ENCODE measurements around the gene MPLKIP. TPM values are rescaled to one million over a fixed set of nuclear protein-coding genes. Genes with fewer than 3 reads are reported as not detected.

Gene MPLKIP
- polyA plus RNA-seq, 1 of the 3 experiments (the other 2 are of a cell fraction), result 48.4 TPM

- TF ChIP-seq NRF1 (IDR thresholded peaks at IDR 0.05; ENCODE audit: low read depth, low read length), result 0 out of 2 replicates have a peak, but pooled peaks have one; percentile 33
- TF ChIP-seq USF1 (IDR thresholded peaks at IDR 0.05; ENCODE audit: borderline replicate concordance, low read depth), result peak; percentile 45
- peak; percentile 55; the same call in 1 of the 2 replicates for TF ChIP-seq YY1 (IDR thresholded peaks at IDR 0.05; ENCODE audit: low read depth)
- no peak; the same call in 1 of the 2 replicates for TF ChIP-seq MEF2A (IDR thresholded peaks at IDR 0.05; ENCODE audit: borderline replicate concordance, low read depth)
- TF ChIP-seq TAF1 (IDR thresholded peaks at IDR 0.05; ENCODE audit: borderline replicate concordance, low read depth, low read length), result peak; percentile 99
- TF ChIP-seq ZBTB33 (IDR thresholded peaks at IDR 0.05; ENCODE audit: borderline replicate concordance, low read depth), result 0 out of 2 replicates have a peak, but pooled peaks have one; percentile 12
- TF ChIP-seq FOSL2 (IDR thresholded peaks at IDR 0.05; ENCODE audit: borderline replicate concordance, low read depth), result no peak
- TF ChIP-seq JUND (IDR thresholded peaks at IDR 0.05), result 0 out of 2 replicates have a peak, but pooled peaks have one; percentile 9
- TF ChIP-seq USF2 (IDR thresholded peaks at IDR 0.05; ENCODE audit: borderline replicate concordance, low read depth, low read length), result no peak; the same call in 1 of the 2 replicates
Measured at GRCh38 chr7:40134428-40135316, at the start of gene MPLKIP, which contains the start of gene SUGCT (continued).

- CTCF ChIA-PET, result interaction anchor here (0.7 to 1.4 kb wide), 6 partner anchors 23 to 1514 kb away, joined by 3 to 4 read pairs (median 4); partner anchors contain the start of genes MPLKIP and SUGCT
- WGBS (ENCODE audit: low lambda C conversion rate), result 81% methylated on average over 4 of the region's 4 CpGs
- Histone ChIP-seq H3K4me2 (no peak overlapping the region), H3K27ac (ENCODE audit: low read depth in 2 of 2, low read length in 1 of 2) (no peak overlapping the region), H3K9ac (no peak overlapping the region), H3K79me2 (ENCODE audit: insufficient read depth) (no peaks in the 10 kb centered on the region), H3K4me3 (ENCODE audit: low read depth in 2 of 2, low read length in 1 of 2) (no peak overlapping the region), H2AFZ (ENCODE audit: low read depth) (no peak overlapping the region), H3K36me3 (replicated peaks in 1 of 2; ENCODE audit: control insufficient read depth in 1 of 2, insufficient read depth in 2 of 2, low read length in 1 of 2) (peaks cover 0 to 5% of the 10 kb centered on the region in 2 experiments), H3K4me1 (ENCODE audit: control insufficient read depth in 1 of 2, insufficient read depth in 2 of 2, low read depth in 1 of 2, low read length in 1 of 2) (no peaks in the 10 kb centered on the region), H3K27me3 (ENCODE audit: insufficient read depth) (no peaks in the 10 kb centered on the region), H3K9me3 (no peaks in the 10 kb centered on the region), H3K9me2 (no peaks in the 10 kb centered on the region), H3F3A (replicated peaks; ENCODE audit: insufficient read depth) (no peaks in the 10 kb centered on the region), H4K20me1 (ENCODE audit: insufficient read depth) (no peaks in the 10 kb centered on the region)
- no peak for TF ChIP-seq SIN3A (IDR thresholded peaks at IDR 0.05; ENCODE audit: borderline replicate concordance, low read depth, low read length)
- TF ChIP-seq POLR2AphosphoS5 (IDR thresholded peaks at IDR 0.05; ENCODE audit: low read depth, low read length), result no peak
- TF ChIP-seq ELF1 (IDR thresholded peaks at IDR 0.05), result no peak
- TF ChIP-seq EZH2phosphoT487 (IDR thresholded peaks at IDR 0.05; ENCODE audit: borderline replicate concordance, low read depth), result no peak
- POLR2A ChIA-PET, result no interaction called here
- no peak for DNase-seq
Measured at GRCh38 chr7:40182452-40182851, 48.0 kb upstream of the MPLKIP start.
